ENCODE data around the gene ATG2B.
A peak's percentile ranks its signal among the peaks of the same experiment; 100 is the strongest.

ATG2B gene

DNA sequence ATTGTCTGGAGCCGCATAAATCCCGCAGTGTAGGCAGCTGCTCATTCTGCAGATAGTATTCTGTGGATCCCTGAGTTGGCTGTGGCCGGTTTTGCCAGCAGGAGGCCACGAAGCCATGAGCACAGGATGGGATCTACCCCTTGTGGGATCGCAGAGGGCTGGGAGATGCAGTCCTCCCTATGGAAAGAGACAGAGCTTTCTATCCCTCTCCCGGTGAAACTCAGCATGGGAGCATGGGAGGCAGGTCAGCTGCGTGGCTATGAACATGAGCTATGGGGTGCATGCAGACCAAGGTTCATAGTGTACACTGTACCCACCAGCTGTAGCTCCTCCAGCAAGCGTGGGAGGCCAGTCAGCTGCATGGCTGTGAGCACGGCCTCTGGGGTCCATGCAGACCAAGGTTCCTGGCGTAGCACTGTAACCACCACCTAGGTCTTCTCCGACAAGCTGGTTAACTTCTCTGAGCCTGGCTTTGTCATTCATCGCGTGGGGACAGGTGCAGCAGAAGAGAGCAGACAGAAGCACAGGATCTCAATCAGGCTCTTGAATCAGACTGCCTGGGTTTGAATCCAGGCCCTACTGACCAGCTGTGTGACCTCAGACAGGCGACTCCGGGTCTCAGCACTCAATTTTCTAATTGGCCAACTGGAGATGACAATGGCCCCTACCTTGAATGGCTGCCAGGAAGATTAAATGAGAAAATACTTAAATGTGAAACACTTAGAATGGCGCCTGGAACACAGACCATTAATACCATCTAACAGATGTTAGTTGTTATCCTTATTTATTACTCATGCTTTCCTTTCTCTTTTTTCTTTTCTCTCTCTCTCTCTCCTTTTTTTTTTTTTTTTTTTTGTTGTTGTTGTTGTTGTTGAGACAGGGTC, 101.1 kb downstream of the ATG2B start:
- H3K4me3 ChIP-seq (ENCODE audit: control insufficient read depth, low read depth, low read length): no peak overlapping the region
- no peak for DNase-seq (ENCODE audit: low read depth)
- TF ChIP-seq, protein P1, sequence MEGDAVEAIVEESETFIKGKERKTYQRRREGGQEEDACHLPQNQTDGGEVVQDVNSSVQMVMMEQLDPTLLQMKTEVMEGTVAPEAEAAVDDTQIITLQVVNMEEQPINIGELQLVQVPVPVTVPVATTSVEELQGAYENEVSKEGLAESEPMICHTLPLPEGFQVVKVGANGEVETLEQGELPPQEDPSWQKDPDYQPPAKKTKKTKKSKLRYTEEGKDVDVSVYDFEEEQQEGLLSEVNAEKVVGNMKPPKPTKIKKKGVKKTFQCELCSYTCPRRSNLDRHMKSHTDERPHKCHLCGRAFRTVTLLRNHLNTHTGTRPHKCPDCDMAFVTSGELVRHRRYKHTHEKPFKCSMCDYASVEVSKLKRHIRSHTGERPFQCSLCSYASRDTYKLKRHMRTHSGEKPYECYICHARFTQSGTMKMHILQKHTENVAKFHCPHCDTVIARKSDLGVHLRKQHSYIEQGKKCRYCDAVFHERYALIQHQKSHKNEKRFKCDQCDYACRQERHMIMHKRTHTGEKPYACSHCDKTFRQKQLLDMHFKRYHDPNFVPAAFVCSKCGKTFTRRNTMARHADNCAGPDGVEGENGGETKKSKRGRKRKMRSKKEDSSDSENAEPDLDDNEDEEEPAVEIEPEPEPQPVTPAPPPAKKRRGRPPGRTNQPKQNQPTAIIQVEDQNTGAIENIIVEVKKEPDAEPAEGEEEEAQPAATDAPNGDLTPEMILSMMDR (conservative IDR thresholded peaks at IDR 0.05; ENCODE audit: control insufficient read depth, insufficient read depth, low read depth, low read length): no peak

DNA sequence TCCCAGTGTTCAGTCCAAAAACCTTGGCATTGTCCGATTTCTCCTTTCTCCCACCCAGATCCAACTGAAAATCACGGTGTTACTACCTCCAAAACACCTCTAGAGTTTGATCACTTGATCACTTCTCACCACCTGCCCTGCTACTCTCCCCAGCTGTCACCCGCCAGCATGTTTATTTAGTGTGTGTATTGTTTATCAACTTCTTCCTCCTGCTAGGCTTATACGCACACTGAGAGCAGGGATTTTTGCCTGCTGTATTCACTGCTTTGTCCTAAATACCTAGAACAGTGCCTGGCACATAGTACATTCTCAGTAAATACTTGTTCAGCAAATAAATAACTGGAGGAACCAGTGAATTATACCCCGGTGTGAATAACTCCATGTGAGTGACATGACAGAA, 102.1 kb downstream of the ATG2B start:
- no peak for DNase-seq (ENCODE audit: low read depth)
- H3K4me3 ChIP-seq (ENCODE audit: control insufficient read depth, low read depth, low read length): no peak overlapping the region
- TF ChIP-seq, protein P1 (conservative IDR thresholded peaks at IDR 0.05; ENCODE audit: control insufficient read depth, insufficient read depth, low read depth, low read length): no peak

DNA sequence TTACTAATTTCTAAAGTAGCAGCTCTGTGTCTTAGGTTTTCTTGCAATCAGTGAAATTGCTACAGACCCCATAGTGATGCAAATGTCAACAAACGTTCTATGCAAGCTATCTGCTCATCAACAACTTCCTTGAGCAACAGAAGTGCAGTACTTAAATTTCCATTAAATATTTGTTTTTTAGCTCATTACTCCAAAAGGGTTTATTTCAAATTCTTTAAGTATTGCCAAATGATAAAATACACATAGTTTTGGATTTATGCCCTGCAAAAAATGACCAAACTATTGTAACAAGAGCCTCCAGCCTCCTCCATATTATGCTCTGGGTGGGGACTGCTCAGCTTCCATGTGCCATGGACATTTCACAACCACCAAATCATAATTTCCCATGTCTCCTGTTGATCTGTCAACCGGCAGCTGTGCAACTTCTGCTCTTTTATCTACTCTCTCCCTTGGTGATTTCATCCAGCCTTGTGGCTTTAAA, 102.8 kb downstream of the ATG2B start:
- H3K4me3 ChIP-seq (ENCODE audit: control insufficient read depth, low read depth, low read length): no peak overlapping the region
- peak; percentile 87 for DNase-seq (ENCODE audit: low read depth)
- TF ChIP-seq, protein P1 (conservative IDR thresholded peaks at IDR 0.05; ENCODE audit: control insufficient read depth, insufficient read depth, low read depth, low read length): no peak

DNA sequence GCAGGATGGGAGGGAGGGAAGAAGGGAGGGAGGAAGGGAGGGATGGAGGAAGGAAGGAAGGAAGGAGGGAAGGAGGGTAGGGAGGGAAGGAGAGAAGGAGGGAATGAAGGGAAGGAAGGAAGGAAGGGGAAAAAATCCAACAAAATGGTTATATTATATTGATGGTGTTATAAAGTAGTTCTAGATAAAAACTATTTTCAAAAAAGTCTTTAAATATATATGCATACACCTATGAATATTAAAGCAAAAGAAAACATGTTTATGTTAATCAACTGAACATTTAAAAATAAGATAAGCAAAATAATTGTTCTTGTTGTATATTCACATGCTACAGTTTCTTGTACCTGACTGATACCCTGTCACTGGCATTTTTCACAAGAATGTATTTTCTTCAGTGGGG, 105.2 kb downstream of the ATG2B start:
- DNase-seq (ENCODE audit: low read depth): no peak
- TF ChIP-seq, protein P1 (conservative IDR thresholded peaks at IDR 0.05; ENCODE audit: control insufficient read depth, insufficient read depth, low read depth, low read length): no peak
- no peak overlapping the region for H3K4me3 ChIP-seq (ENCODE audit: control insufficient read depth, low read depth, low read length)

DNA sequence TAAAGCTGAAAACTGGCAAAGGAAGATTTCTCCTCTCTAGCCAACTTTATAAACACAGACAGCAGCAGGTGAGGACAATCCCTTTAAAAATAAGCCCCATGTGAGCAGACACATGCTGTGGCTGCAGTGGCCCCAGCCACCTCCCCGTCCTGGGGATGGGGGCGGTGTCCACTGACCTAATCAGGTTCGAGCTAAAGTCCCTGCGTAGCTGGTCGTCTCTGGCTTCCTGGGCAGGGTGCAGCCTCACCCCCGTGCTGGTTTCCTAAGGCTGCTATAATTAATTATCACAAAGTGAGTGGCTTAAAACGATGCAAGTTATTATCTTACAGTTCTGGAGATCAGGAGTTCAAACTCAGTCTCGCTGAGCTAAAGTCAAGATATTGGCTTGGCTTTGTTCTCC, 106.1 kb downstream of the ATG2B start:
- H3K4me3 ChIP-seq (ENCODE audit: control insufficient read depth, low read depth, low read length): peak overlapping the region; percentile 34
- no peak for DNase-seq (ENCODE audit: low read depth)

DNA sequence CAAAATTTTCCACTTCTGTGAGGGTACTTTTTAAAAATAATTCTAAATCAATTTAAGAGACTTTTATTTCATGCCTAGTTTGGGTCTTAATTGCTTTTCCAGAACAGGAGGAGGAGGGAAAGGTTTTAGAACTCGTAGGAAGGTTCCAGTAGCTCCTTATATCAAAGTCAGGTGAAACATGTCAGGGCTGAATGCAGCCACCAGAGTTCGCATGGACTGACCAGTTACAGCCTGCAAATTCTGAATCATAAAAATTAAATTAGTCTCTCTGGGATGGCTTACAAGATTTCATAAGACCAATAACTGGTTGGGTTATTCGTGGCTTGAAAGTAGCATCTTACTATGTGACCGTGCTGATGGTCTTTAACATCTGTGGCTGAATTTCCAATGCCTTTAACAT, 106.7 kb downstream of the ATG2B start:
- peak overlapping the region; percentile 34 for H3K4me3 ChIP-seq (ENCODE audit: control insufficient read depth, low read depth, low read length)
- TF ChIP-seq, protein P1 (conservative IDR thresholded peaks at IDR 0.05; ENCODE audit: control insufficient read depth, insufficient read depth, low read depth, low read length): peak; percentile 34
- peak; percentile 72 for DNase-seq (ENCODE audit: low read depth)

More for the DNA sequence above, 106.1 kb downstream of the ATG2B start:
- TF ChIP-seq, protein P1 (conservative IDR thresholded peaks at IDR 0.05; ENCODE audit: control insufficient read depth, insufficient read depth, low read depth, low read length): no peak

Measured in fibroblast of mammary gland (primary cell).